GM20000 (cell line): ENCODE results near the gene XCR1.
A peak's percentile ranks its signal among the peaks of the same experiment; 100 is the strongest.

Experiments used
- DNase-seq: peaks from one replicate; pipeline ENCODE4 v3.0.0; 2012; ENCODE audit warnings: low spot score
- CTCF ChIP-seq: IDR thresholded peaks from 2 replicates; pipeline ENCODE4 v1.5.1; 2012; ENCODE audit warnings: mild to moderate bottlenecking, control low read depth; ENCODE audit errors: extremely low read depth, missing control alignments

XCR1 gene

DNA sequence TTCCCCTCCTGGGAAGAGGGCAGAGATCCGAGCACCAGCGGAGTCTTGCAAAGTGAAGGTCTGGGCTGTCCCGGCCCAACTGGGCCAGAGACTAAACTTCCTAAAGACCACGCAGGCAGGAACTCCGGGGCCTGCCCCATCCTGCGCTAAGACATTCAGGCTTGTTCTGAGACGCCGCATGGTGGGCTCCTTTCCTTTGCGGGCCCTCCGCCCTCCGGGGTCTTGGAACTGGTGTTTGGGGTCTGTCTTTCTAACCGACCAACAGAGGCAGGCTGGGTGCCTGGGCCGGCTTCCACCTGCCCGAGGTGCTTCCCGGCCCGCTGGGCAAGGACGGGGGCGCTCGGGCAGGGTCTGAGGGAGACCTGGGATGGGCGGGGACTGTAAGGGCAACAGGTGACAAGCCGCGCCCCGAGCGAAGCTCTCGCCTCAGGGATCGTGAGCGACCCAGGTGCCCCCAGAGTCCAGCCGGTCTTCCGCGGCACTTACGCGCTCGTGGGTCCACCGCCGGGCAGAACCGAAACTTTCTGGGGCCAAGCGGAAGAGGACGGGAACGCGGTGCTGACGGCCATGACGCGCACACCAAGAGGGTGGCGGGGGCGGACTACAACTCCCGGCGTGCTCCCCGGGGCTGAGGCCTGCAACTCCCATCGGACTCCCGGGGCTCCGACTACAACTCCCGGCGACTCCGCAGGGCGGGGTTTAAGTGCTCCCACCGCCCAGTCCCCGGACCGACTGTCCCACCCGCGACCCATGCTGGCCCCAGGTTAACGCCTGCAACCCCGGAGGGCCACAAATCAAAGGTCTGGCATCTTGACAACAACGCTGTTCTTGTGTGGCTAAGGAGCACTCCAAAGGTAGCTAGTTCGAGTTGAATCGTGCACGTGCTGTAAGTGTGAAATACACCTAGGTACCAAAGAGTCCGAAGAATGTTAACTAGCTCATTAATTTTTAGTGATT lies 31.8 kb downstream of the XCR1 start, which contains the start of gene FYCO1:
FYCO1 (minus strand) TSS at position 589 of the 957 bp plus-strand sequence. CDS start 10,914 bp downstream, outside the sequence.
- no peak for TF ChIP-seq CTCF

DNA sequence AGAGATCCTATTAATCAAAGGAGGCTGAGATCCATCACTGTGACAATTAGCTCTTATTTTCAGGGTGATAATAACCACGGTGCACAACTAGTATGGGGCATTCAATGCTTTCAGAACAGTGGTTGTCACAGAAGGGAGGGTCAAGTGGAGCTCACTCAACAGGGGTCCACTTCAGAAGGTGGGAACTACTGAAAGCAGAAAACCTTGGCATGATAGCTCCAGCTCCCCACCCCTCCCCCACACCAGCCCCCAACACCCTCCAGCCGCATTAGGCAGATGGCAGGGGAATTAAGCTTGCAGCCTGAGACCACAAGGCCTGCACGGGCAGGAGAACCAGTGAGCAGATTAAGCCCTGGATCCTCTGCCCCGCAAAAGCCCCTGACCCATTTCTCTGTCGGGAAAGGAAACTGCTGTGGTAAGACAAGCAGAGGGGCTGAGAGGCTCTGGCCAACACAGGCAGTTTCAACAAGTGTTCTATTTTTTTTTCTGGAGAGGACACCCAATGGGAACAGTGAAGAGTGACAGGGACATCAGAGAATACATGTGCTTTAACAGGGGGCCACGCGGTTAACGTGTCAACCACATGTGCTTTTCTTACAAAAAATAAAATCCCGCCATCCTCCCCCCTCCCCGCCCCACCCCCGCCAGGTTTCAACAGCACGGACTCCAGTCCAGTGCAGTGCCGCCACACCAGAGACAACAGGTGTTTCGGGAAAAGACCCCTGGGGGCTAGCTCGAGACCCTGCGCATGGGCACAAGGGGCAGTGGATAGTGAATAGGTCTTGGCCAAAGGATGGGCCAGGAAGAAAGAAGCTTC lies 32.7 kb downstream of the XCR1 start:
- DNase-seq: peak; percentile 67
- no peak for TF ChIP-seq CTCF

More for the DNA sequence above, 31.8 kb downstream of the XCR1 start, which contains the start of gene FYCO1:
- DNase-seq: peak; percentile 91

GRCh38 chr3:45993421-45994027 lies 33.8 kb downstream of the XCR1 start:
- no peak for TF ChIP-seq CTCF
- no peak for DNase-seq

GRCh38 chr3:45992821-45993221 lies 34.5 kb downstream of the XCR1 start:
- TF ChIP-seq CTCF: no peak
- DNase-seq: no peak

GRCh38 chr3:45992133-45992729 lies 35.1 kb downstream of the XCR1 start:
- DNase-seq: no peak
- TF ChIP-seq CTCF: no peak

DNA sequence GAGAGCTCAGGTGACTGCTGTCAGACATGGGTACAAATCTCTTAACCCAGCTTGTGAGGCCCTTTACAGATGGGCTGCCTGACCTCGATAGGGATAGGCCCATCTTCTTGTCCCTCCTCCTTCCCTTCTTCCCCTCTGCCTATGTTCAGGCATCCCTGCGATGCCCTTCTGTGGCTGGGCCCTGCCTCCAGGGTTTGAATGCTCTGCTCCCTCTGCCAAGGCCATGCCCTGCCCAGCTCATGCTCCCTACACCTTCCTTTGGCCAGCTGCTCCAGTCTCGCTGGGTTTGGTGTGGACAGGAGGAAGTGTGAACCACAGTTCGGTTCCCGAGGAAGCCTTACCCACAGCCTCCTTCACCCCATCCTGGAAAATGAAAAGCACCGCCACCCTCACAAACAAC lies 35.9 kb downstream of the XCR1 start:
- TF ChIP-seq CTCF: no peak
- no peak for DNase-seq
